GM12872 (cell line): ENCODE results near the gene PRKN.

Experiments
- TF ChIP-seq, protein P1 (sequence below): IDR thresholded peaks from 3 replicates; pipeline ENCODE4 v1.5.1; 2011; ENCODE audit warnings: low read depth, mild to moderate bottlenecking, low read length, moderate library complexity; ENCODE audit not compliant: insufficient read depth

Gene PRKN

DNA sequence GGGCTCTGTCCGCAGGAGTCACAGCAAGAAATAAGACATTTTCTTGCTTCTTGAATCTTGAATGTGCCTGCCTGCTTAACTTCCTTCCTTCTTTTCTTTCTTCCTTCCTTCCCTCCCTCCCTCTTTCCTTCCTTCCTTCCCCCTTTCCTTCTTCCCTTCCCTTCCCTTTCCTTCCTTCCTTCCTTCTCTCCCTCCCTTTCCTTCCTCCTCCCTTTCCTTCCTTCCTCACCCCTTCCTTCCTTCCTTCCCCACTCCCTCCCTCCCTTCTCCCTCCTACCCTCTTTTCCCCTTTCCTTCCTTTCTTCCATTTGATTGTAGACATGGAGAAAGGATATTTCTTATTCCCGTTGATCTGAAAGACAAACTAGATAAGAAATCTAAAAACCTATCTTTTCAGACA, 1016.9 kb downstream of the PRKN start:
- TF ChIP-seq, protein P1, sequence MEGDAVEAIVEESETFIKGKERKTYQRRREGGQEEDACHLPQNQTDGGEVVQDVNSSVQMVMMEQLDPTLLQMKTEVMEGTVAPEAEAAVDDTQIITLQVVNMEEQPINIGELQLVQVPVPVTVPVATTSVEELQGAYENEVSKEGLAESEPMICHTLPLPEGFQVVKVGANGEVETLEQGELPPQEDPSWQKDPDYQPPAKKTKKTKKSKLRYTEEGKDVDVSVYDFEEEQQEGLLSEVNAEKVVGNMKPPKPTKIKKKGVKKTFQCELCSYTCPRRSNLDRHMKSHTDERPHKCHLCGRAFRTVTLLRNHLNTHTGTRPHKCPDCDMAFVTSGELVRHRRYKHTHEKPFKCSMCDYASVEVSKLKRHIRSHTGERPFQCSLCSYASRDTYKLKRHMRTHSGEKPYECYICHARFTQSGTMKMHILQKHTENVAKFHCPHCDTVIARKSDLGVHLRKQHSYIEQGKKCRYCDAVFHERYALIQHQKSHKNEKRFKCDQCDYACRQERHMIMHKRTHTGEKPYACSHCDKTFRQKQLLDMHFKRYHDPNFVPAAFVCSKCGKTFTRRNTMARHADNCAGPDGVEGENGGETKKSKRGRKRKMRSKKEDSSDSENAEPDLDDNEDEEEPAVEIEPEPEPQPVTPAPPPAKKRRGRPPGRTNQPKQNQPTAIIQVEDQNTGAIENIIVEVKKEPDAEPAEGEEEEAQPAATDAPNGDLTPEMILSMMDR = no peak

DNA sequence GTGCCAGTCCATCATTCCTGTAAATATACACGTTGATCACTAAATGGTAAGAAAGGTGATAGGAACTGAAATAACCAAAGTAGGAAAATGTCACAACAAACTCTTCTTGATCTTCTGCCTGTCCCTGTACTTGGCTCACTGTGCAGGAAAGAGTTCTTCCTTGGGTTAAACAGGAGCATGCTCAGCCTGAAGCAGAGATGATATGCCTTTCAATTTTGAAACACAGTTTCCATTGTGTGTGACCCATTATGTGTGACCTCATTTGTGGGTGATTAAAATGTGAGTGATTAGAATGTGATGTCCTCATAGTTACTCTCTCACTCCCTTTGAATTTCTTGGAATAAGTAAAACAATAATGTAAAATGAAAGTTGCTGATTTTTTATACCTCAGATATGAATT, 1026.5 kb downstream of the PRKN start:
- TF ChIP-seq, protein P1 = no peak

DNA sequence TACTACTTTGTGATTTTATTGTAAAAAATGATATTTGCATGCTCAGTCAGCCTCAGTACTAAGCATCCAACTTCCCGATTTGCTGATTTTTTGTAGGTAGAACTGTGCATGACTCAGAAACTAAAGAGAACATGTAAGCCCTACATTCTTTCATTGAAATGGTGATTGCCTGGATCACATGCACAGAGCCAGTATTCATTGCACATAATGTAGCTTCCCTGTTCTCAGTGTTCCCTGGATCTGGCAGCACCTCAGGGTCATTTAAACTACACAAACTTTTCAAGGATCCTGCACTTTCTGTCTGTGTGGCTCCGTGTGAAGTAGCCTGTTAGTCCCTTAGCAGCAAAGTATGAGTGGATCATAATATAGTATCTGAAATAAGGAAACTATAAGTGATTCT, 1030.8 kb downstream of the PRKN start:
- TF ChIP-seq, protein P1 = no peak

DNA sequence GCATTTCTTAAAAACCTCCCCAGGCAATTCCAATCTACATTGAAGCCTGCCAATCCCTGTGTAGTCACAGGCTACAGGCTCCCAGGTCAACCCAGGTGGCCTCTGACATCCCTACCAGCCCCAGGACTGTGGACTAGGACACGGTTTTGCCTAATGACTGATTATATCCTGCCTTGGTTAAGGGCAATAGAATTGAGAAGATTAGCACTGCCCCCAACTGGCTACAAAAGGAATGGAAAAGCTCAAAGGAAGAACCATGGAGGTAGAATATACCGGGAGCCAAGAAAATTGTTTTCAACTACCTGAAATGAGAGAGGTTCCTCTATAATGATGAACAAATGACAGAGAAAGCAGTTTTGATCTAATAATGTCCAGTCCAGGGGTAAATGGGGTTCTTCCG, 1032.6 kb downstream of the PRKN start:
- TF ChIP-seq, protein P1 = peak; percentile 48

DNA sequence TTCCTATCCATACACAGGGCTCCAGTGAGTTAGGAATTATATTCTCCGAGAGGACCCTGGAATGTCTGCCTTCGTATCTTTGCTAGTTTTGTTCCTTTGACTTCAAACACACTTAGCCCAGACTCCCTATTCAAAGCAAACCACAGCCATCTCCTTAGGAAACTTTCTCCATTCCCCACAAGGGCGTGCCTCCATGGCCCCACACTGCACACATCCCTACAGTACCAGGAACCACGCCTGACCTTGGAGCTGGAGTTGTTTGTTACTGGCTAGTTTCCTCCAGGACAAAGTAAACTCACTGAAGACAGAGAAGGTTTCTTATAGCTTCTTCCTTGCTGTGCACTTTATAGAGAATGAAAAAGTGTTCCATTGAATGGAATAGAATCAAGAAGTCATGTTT, 1040.9 kb downstream of the PRKN start:
- TF ChIP-seq, protein P1 = no peak

DNA sequence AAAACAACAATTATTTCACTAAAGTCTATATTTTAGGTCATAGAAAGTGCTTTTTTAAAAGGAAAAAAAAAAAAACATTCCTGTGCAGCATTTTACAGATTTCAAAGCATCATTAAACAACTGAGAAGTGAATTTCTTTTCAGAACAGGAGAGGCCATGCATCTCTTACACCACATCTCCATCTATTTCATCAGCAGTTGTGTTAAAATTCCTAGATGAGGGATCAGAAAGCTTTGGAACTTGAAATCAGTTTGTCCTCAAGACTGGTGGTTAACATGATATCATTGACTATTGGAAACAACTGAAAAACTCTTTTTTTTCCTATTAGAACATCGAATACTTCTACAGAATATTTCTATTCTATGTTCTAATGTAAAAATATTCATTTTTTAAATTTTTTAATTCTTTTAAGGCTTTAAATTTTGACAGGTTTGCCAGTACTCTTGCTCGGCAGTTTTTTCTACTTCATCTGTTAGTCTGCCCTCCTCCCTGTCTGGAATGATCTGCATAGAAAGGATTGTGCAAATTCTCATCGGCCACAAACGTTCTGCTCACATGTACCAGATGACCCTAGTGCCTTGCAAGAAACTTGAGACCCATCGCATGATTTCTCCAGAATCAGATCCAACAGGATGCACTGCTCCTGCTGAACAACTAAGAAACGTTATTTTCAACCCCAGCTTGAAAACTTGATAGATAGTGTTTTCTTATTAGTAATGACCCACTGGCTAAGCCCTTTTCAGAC, 1042.7 kb downstream of the PRKN start:
- TF ChIP-seq, protein P1 = no peak

DNA sequence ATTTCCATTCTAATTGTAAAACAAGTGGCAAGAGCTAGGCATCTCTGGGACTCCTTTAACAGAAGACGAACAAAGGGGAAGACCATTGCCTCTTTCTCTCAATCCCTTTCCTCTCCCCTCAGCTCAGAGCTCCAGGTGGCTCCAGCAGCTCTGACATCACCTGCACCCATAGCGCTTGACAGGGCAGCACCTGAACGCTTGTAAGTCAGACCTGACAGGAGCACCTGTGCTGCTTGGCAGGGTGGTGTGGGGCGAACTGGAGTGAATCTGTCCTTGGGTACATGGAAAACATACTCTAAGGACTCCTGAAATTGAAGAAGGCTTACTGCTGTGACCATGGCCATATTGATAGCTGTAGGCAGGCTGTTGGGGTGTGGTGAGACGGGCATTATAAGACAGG, 1044.2 kb downstream of the PRKN start:
- TF ChIP-seq, protein P1 = no peak
